Measurements from ENCODE around the gene PRKCE.

PRKCE gene

GRCh38 chr2:45964906-45965305 lies 313.4 kb downstream of the PRKCE start:
- no peak for DNase-seq
- Histone ChIP-seq H3K27me3 (no peaks in the 10 kb centered on the region), H3K36me3 (no peaks in the 10 kb centered on the region), H3K27ac (no peak overlapping the region), H3K4me3 (no peak overlapping the region), H3K4me1 (peaks cover 0 to 34% (median 24%) of the 10 kb centered on the region in 4 donors), H3K9me3 (no peaks in the 10 kb centered on the region)
- intact Hi-C loops (cut with DNase I; ENCODE audit: low total_unique reads): no loop called here
- no peak for TF ChIP-seq CTCF (IDR thresholded peaks at IDR 0.05)

DNA sequence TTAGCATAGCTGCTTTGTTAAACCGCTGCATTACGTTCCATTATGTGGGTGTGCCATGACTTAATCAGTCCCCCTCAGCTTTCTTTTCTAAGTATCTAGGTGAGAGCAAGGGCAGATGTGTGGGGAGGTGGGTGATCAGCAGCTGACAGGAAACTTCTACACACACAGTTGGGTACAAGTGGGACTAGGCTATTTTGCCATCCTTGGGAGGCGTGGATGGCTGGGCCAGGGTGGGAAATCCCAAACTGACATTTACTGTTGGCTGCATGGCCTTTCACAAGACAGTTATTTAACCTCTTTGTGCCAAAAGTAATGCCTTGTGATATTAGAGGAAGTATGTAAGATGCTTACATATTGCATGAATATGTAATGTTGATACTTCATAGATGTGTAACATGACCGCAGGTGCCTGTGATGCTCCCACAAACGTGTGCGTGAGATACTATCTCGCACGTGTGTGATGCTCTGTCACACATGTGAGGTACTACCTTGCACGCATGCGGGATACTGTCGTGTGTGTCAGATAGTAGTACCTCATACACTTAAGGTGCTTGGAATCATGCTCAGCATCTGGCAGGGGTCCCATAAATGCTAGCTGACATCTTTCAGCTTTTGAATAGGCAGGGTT lies 314.5 kb downstream of the PRKCE start:
- no peak for TF ChIP-seq CTCF (IDR thresholded peaks at IDR 0.05)
- H3K27ac ChIP-seq: no peak overlapping the region
- H3K27me3 ChIP-seq: no peaks in the 10 kb centered on the region
- no peaks in the 10 kb centered on the region for H3K9me3 ChIP-seq
- intact Hi-C loops (cut with DNase I; ENCODE audit: low total_unique reads): no loop called here
- no peak overlapping the region for H3K4me3 ChIP-seq
- H3K4me1 ChIP-seq: peaks cover 0 to 34% (median 24%) of the 10 kb centered on the region in 4 donors
- no peaks in the 10 kb centered on the region for H3K36me3 ChIP-seq
- DNase-seq: no peak

DNA sequence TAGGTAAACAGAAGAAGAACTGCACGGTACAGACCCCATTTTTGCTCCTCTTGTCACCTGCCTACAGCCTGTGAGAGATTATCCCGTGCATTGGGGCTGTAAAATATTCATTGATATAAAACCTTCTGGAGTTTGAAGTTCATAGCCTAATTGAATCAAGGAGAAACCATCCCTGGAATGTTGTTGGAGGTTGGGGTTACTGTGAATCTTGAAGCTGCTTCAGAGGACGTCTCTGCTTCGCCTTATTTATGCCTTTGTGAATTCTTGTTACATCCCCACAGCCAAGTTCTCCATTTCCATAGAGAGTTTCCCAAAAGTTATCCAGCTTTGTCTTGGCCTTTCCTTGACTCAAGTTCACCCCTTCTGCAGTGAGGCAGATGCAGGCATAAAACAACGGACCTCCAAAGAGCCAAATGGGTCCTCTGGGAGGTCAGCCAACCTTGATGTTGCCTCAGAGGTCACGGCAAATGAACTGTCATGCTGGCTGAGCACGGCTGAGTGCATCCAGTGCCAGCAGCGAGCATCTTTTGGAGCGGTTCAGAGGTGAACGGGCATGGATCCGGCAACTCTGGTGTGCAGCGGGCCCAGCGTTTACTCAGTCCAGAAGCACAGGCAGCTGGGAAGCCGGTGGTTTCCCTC lies 317.6 kb downstream of the PRKCE start:
- H3K27ac ChIP-seq: no peak overlapping the region
- no peak for TF ChIP-seq CTCF (IDR thresholded peaks at IDR 0.05)
- intact Hi-C loops (cut with DNase I; ENCODE audit: low total_unique reads): no loop called here
- H3K36me3 ChIP-seq: no peaks in the 10 kb centered on the region
- no peaks in the 10 kb centered on the region for H3K27me3 ChIP-seq
- H3K9me3 ChIP-seq: no peaks in the 10 kb centered on the region
- no peak overlapping the region for H3K4me3 ChIP-seq
- H3K4me1 ChIP-seq: peaks cover 0 to 8% (median 6%) of the 10 kb centered on the region in 4 donors
- no peak for DNase-seq

DNA sequence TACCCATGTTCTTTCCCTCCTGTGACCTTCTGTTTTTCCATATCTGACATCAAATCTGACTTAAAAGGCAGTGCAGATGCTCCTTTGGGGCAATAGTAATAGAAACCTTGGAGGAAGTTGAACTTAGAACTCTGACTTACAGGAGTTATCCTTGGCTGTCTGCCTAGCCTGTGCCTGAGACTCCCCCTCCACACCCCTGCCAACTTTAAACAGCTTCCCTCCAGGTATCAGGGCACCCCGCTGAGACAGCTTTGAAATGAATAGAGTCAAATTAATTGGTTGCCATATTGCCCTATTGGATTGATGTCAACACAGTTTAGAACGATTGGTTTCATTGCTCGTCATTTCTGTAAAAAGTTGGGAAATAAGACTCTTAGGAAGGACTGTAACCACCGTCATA lies 322.0 kb downstream of the PRKCE start:
- no peak for TF ChIP-seq CTCF (IDR thresholded peaks at IDR 0.05)
- Histone ChIP-seq H3K36me3 (peaks cover 0 to 2% (median 0%) of the 10 kb centered on the region in 3 donors), H3K4me1 (no peaks in the 10 kb centered on the region), H3K27ac (no peak overlapping the region), H3K4me3 (no peak overlapping the region), H3K9me3 (no peaks in the 10 kb centered on the region), H3K27me3 (no peaks in the 10 kb centered on the region)
- intact Hi-C loops (cut with DNase I; ENCODE audit: low total_unique reads): no loop called here
- no peak for DNase-seq

GRCh38 chr2:45974056-45974455 lies 322.6 kb downstream of the PRKCE start:
- no peak for TF ChIP-seq CTCF (IDR thresholded peaks at IDR 0.05)
- H3K27me3 ChIP-seq: no peaks in the 10 kb centered on the region
- no peak overlapping the region for H3K27ac ChIP-seq
- intact Hi-C loops (cut with DNase I; ENCODE audit: low total_unique reads): no loop called here
- peaks cover 0 to 8% (median 0%) of the 10 kb centered on the region in 3 donors for H3K36me3 ChIP-seq
- no peaks in the 10 kb centered on the region for H3K9me3 ChIP-seq
- no peak for DNase-seq
- H3K4me1 ChIP-seq: no peaks in the 10 kb centered on the region
- no peak overlapping the region for H3K4me3 ChIP-seq
